ENCODE results near the gene NINJ2.

The NINJ2 gene

DNA sequence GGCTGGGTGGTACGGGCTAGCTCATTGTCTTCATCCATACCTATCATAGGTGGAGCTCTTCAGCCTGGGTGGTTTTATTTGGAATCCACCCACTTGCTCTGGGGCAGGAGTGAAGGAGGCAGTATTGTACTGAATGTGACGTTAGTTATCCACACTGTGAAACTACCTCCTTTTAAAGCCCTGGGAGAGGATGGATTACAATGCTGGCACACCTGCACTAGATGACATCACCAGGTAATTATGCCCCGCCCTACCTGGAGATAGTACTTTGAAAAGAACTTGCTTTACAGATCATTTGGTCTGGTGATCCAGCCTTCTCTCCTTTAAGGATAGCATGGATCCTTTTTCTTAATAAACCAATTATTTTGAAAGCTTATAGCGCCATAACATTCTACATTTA is 125.5 kb downstream of the NINJ2 start:
- Histone ChIP-seq H3K9me3 (ENCODE audit: control extremely low read depth in 1 of 5, control insufficient read depth in 4 of 5, insufficient read depth in 2 of 5, low read depth in 1 of 5, low read length in 4 of 5) (peaks cover 0 to 2% (median 0%) of the 10 kb centered on the region in 5 experiments), H3K27me3 (replicated peaks in 2 of 5; ENCODE audit: control insufficient read depth in 4 of 5, insufficient read depth in 5 of 5, low read length in 4 of 5) (peaks cover 0 to 11% (median 0%) of the 10 kb centered on the region in 5 experiments), H3K4me3 (ENCODE audit: control insufficient read depth in 1 of 7, extremely low read depth in 1 of 7, insufficient read depth in 4 of 7, low read depth in 2 of 7, low read length in 6 of 7) (no peak overlapping the region), H3K36me3 (ENCODE audit: control insufficient read depth in 4 of 4, insufficient read depth in 4 of 4, low read length in 3 of 4) (no peaks in the 10 kb centered on the region), H3K4me1 (ENCODE audit: control extremely low read depth in 1 of 4, control insufficient read depth in 4 of 4, insufficient read depth in 4 of 4, low read length in 3 of 4) (peaks cover 0 to 13% (median 11%) of the 10 kb centered on the region in 4 experiments), H3K27ac (ENCODE audit: insufficient read depth in 1 of 2, low read depth in 1 of 2, low read length in 2 of 2, poor library complexity in 1 of 2, severe bottlenecking in 2 of 2) (no peak overlapping the region)
- CTCF ChIA-PET: interaction anchor here (0.6 to 13.5 kb wide), 5 partner anchors 9 to 1064 kb away, joined by 3 to 132 read pairs (median 3); no protein-coding TSS in a partner anchor
- no peak for DNase-seq
- 86% methylated on average over 3 of the region's 4 CpGs for WGBS (ENCODE audit: insufficient coverage)
- POLR2A ChIA-PET: no interaction called here

DNA sequence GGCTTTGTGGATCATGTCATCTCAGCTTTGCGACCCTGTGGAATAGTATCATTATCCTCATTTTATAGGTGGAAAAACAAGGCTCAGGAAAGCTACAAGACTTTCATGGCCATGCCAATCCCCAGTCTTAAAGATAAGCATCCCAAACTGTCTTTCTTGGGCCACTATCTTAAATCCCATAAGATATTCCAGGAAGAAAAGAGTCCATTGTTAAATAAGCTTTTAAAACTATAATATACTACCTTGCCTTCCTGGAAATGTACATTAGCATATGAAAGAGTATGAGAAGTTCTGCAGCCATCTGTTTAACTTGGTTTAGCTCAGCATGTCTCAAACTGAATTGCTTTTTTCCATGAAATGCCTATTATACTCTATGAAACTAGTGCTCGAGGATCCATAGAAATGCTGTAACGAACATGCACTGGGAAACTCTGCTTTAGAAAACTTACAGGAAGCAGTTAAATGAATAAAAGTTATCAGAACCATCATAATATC is 126.4 kb downstream of the NINJ2 start:
- no peak overlapping the region for H3K27ac ChIP-seq (ENCODE audit: insufficient read depth in 1 of 2, low read depth in 1 of 2, low read length in 2 of 2, poor library complexity in 1 of 2, severe bottlenecking in 2 of 2)
- 100% methylated on average over 1 of the region's 3 CpGs for WGBS (ENCODE audit: insufficient coverage)
- peaks cover 0 to 13% (median 11%) of the 10 kb centered on the region in 4 experiments for H3K4me1 ChIP-seq (ENCODE audit: control extremely low read depth in 1 of 4, control insufficient read depth in 4 of 4, insufficient read depth in 4 of 4, low read length in 3 of 4)
- no peak for DNase-seq
- no peaks in the 10 kb centered on the region for H3K36me3 ChIP-seq (ENCODE audit: control insufficient read depth in 4 of 4, insufficient read depth in 4 of 4, low read length in 3 of 4)
- H3K4me3 ChIP-seq (ENCODE audit: control insufficient read depth in 1 of 7, extremely low read depth in 1 of 7, insufficient read depth in 4 of 7, low read depth in 2 of 7, low read length in 6 of 7): no peak overlapping the region
- ChIA-PET CTCF (interaction anchor here (0.6 to 13.5 kb wide), 5 partner anchors 10 to 84 kb away, joined by 3 to 132 read pairs (median 4); no protein-coding TSS in a partner anchor), POLR2A (interaction anchor here (0.6 kb wide), 1 partner anchor 908 kb away, joined by 3 read pairs; no protein-coding TSS in a partner anchor)
- H3K9me3 ChIP-seq (ENCODE audit: control extremely low read depth in 1 of 5, control insufficient read depth in 4 of 5, insufficient read depth in 2 of 5, low read depth in 1 of 5, low read length in 4 of 5): peaks cover 2 to 9% (median 6%) of the 10 kb centered on the region in 5 experiments
- peaks cover 0 to 11% (median 0%) of the 10 kb centered on the region in 5 experiments for H3K27me3 ChIP-seq (replicated peaks in 2 of 5; ENCODE audit: control insufficient read depth in 4 of 5, insufficient read depth in 5 of 5, low read length in 4 of 5)

DNA sequence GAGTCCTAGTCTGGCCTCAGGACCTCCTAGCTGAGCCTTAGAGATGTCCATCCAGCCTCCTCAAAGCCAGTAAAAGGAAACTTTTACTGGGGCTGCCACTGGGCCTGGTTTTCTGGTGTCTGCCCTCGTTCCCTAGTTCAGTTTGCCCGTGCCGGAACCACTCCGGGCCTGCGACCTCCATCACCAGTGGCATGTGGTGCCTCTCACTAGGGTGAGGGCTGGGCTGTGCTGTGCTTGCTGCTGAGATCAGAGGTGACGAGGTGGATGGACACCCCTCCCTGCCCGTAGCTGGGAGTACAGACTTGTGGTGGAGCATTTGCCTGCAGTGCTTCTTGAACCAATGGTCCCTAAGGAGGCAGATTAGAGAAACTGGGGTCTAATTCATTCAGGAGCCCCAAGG is 127.8 kb downstream of the NINJ2 start:
- Histone ChIP-seq H3K27me3 (replicated peaks in 2 of 5; ENCODE audit: control insufficient read depth in 4 of 5, insufficient read depth in 5 of 5, low read length in 4 of 5) (peaks cover 0 to 11% (median 0%) of the 10 kb centered on the region in 5 experiments), H3K36me3 (ENCODE audit: control insufficient read depth in 4 of 4, insufficient read depth in 4 of 4, low read length in 3 of 4) (no peaks in the 10 kb centered on the region), H3K4me3 (ENCODE audit: control insufficient read depth in 1 of 7, extremely low read depth in 1 of 7, insufficient read depth in 4 of 7, low read depth in 2 of 7, low read length in 6 of 7) (no peak overlapping the region), H3K9me3 (ENCODE audit: control extremely low read depth in 1 of 5, control insufficient read depth in 4 of 5, insufficient read depth in 2 of 5, low read depth in 1 of 5, low read length in 4 of 5) (peaks cover 2 to 16% (median 8%) of the 10 kb centered on the region in 5 experiments), H3K4me1 (ENCODE audit: control extremely low read depth in 1 of 4, control insufficient read depth in 4 of 4, insufficient read depth in 4 of 4, low read length in 3 of 4) (peaks cover 0 to 13% (median 11%) of the 10 kb centered on the region in 4 experiments), H3K27ac (ENCODE audit: insufficient read depth in 1 of 2, low read depth in 1 of 2, low read length in 2 of 2, poor library complexity in 1 of 2, severe bottlenecking in 2 of 2) (no peak overlapping the region)
- DNase-seq: no peak
- ChIA-PET CTCF (interaction anchor here (1.0 to 13.5 kb wide), 3 partner anchors 12 to 83 kb away, joined by 3 to 132 read pairs (median 15); no protein-coding TSS in a partner anchor), POLR2A (no interaction called here)
- WGBS (ENCODE audit: insufficient coverage): 90% methylated on average over 7 of the region's 7 CpGs

DNA sequence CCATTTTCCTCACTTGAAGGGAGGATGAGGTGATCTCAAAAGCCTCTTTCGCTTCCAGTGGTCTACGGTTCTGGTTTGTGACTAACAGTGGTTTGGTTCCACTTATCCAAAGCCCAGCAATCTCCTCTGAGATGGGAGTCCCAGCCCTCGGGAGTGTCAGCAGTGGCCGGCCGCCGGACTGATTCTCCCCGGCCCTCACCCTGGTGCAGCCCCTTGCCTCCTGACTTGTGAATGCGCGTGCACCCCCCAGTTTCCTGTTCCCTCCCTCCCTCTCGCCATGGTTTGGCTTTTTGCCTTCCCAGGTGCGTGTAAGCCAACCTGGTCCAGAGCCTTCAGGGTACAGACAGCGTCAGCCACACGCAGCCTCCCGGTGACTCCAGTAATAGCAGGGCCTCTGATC is 129.0 kb downstream of the NINJ2 start:
- POLR2A ChIA-PET: no interaction called here
- DNase-seq: no peak
- CTCF ChIA-PET: interaction anchor here (3.5 to 13.5 kb wide), 2 partner anchors 13 to 82 kb away, joined by 15 to 132 read pairs; no protein-coding TSS in a partner anchor
- Histone ChIP-seq H3K4me1 (ENCODE audit: control extremely low read depth in 1 of 4, control insufficient read depth in 4 of 4, insufficient read depth in 4 of 4, low read length in 3 of 4) (peaks cover 0 to 10% (median 7%) of the 10 kb centered on the region in 4 experiments), H3K36me3 (ENCODE audit: control insufficient read depth in 4 of 4, insufficient read depth in 4 of 4, low read length in 3 of 4) (no peaks in the 10 kb centered on the region), H3K27me3 (replicated peaks in 2 of 5; ENCODE audit: control insufficient read depth in 4 of 5, insufficient read depth in 5 of 5, low read length in 4 of 5) (peaks cover 0 to 8% (median 0%) of the 10 kb centered on the region in 5 experiments), H3K4me3 (ENCODE audit: control insufficient read depth in 1 of 7, extremely low read depth in 1 of 7, insufficient read depth in 4 of 7, low read depth in 2 of 7, low read length in 6 of 7) (no peak overlapping the region), H3K9me3 (ENCODE audit: control extremely low read depth in 1 of 5, control insufficient read depth in 4 of 5, insufficient read depth in 2 of 5, low read depth in 1 of 5, low read length in 4 of 5) (peaks cover 2 to 23% (median 12%) of the 10 kb centered on the region in 5 experiments), H3K27ac (ENCODE audit: insufficient read depth in 1 of 2, low read depth in 1 of 2, low read length in 2 of 2, poor library complexity in 1 of 2, severe bottlenecking in 2 of 2) (no peak overlapping the region)
- 85% methylated on average over 14 of the region's 14 CpGs for WGBS (ENCODE audit: insufficient coverage)

DNA sequence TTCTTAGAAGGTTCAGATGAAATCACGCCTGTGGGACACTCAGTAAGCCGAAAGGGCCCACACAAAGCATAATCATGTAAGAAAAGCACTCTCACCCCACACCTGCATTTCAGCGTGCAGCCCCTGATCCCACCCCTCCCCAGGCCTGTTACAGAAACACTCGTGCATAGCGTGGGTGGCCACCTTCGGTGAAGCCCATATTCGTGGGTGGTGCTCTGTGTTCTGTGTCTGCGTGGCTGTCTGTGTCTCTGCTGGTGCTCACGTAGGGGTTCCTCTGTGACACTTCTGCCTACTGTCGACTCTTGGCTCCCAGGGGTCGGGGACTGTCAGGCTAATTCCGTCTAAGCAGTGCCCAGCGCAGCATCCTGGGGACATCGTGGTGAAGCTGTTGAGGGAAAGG is 129.5 kb downstream of the NINJ2 start:
- Histone ChIP-seq H3K27ac (ENCODE audit: insufficient read depth in 1 of 2, low read depth in 1 of 2, low read length in 2 of 2, poor library complexity in 1 of 2, severe bottlenecking in 2 of 2) (no peak overlapping the region), H3K9me3 (ENCODE audit: control extremely low read depth in 1 of 5, control insufficient read depth in 4 of 5, insufficient read depth in 2 of 5, low read depth in 1 of 5, low read length in 4 of 5) (peaks cover 2 to 27% (median 16%) of the 10 kb centered on the region in 5 experiments), H3K36me3 (ENCODE audit: control insufficient read depth in 4 of 4, insufficient read depth in 4 of 4, low read length in 3 of 4) (no peaks in the 10 kb centered on the region), H3K4me1 (ENCODE audit: control extremely low read depth in 1 of 4, control insufficient read depth in 4 of 4, insufficient read depth in 4 of 4, low read length in 3 of 4) (peaks cover 0 to 5% (median 2%) of the 10 kb centered on the region in 4 experiments), H3K27me3 (replicated peaks in 2 of 5; ENCODE audit: control insufficient read depth in 4 of 5, insufficient read depth in 5 of 5, low read length in 4 of 5) (peaks cover 0 to 8% (median 0%) of the 10 kb centered on the region in 5 experiments), H3K4me3 (ENCODE audit: control insufficient read depth in 1 of 7, extremely low read depth in 1 of 7, insufficient read depth in 4 of 7, low read depth in 2 of 7, low read length in 6 of 7) (no peak overlapping the region)
- DNase-seq: no peak
- POLR2A ChIA-PET: no interaction called here
- WGBS (ENCODE audit: insufficient coverage): 97% methylated on average over 11 of the region's 14 CpGs
- CTCF ChIA-PET: interaction anchor here (1.6 to 13.5 kb wide), 3 partner anchors 11 to 81 kb away, joined by 5 to 132 read pairs (median 15); no protein-coding TSS in a partner anchor

DNA sequence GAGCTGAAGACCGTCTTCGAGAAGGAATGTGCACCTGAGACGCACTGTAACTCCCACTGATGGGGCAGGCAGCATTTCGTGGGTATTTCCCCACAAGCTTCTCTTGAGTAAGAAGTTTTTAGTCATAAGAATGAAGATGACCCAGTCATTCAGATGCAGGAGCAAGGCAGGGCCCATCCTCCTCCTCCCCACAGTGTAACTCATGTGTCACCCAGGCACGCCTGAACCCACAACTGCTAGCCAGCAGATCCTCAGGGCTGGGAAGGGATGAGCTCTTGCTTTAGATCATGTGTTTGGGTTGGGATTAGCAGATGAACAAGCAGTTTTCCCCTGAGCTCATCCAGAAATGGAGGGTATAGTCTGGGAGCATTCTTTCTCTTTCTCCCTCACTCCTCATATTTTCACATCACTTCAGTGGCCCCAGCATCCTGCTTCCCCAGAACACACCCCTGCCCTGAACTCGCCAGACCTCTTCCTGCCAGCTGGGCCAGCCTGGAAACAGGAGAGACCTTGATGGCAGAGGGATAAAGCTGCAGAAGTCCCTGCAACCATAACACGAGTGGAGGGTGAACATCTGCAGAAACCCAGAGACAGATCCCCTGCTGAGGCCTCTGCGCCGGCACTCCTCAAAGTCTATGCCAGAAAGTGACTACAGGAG is 130.2 kb downstream of the NINJ2 start:
- DNase-seq: no peak
- ChIA-PET CTCF (interaction anchor here (1.6 to 13.5 kb wide), 3 partner anchors 12 to 80 kb away, joined by 5 to 132 read pairs (median 15); no protein-coding TSS in a partner anchor), POLR2A (no interaction called here)
- H3K4me3 ChIP-seq (ENCODE audit: control insufficient read depth in 1 of 7, extremely low read depth in 1 of 7, insufficient read depth in 4 of 7, low read depth in 2 of 7, low read length in 6 of 7): no peak overlapping the region
- no peak overlapping the region for H3K27ac ChIP-seq (ENCODE audit: insufficient read depth in 1 of 2, low read depth in 1 of 2, low read length in 2 of 2, poor library complexity in 1 of 2, severe bottlenecking in 2 of 2)
- H3K36me3 ChIP-seq (ENCODE audit: control insufficient read depth in 4 of 4, insufficient read depth in 4 of 4, low read length in 3 of 4): no peaks in the 10 kb centered on the region
- whole genome bisulfite sequencing (ENCODE audit: insufficient coverage): 96% methylated on average over 6 of the region's 9 CpGs
- peaks cover 2 to 27% (median 18%) of the 10 kb centered on the region in 5 experiments for H3K9me3 ChIP-seq (ENCODE audit: control extremely low read depth in 1 of 5, control insufficient read depth in 4 of 5, insufficient read depth in 2 of 5, low read depth in 1 of 5, low read length in 4 of 5)
- peaks cover 0 to 8% (median 0%) of the 10 kb centered on the region in 5 experiments for H3K27me3 ChIP-seq (replicated peaks in 2 of 5; ENCODE audit: control insufficient read depth in 4 of 5, insufficient read depth in 5 of 5, low read length in 4 of 5)
- no peaks in the 10 kb centered on the region for H3K4me1 ChIP-seq (ENCODE audit: control extremely low read depth in 1 of 4, control insufficient read depth in 4 of 4, insufficient read depth in 4 of 4, low read length in 3 of 4)

All from common myeloid progenitor, CD34-positive (primary cell).